ENCODE measurements around the gene SWI5. TPM values are rescaled to one million over a fixed set of nuclear protein-coding genes. Genes with fewer than 3 reads are reported as not detected.

Gene SWI5
- total RNA-seq, 1 experiment from 2014 or later = 18.0 TPM

DNA sequence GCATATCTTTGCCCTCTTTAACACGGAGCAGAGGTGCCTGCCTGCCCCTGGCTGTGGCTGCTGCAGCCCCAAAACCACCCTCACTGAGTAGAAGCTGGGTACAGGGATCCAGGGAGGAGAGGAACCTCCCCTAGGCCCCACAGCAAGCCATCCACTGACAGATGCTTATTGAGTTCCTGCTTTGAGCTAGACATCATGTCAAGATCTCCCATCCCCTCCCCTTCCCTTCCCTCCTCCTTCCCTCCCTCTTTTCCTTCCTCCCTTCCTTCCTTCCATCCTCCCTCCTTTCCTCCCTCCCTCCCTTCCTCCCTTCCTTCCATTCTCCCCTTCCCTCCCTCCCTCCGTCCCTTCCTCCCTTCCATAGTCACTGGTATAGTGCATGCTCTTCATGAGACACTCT, 29.6 kb upstream of the SWI5 start:
- BruUV-seq (replicated peaks) = no TSS peak
- H3K4me3 Mint-ChIP-seq (ENCODE audit: unreplicated experiment) = no peak overlapping the region
- H3K9me3 Mint-ChIP-seq (ENCODE audit: unreplicated experiment) = no peaks in the 10 kb centered on the region
- ChIA-PET POLR2A (no interaction called here), CTCF (interaction anchor here (1.4 kb wide), 1 partner anchor 9 kb away, joined by 3 read pairs; no protein-coding TSS in a partner anchor)
- intact Hi-C loops (cut with micrococcal nuclease; ENCODE audit: unreplicated experiment) = no loop called here
- TF ChIP-seq, protein P1, sequence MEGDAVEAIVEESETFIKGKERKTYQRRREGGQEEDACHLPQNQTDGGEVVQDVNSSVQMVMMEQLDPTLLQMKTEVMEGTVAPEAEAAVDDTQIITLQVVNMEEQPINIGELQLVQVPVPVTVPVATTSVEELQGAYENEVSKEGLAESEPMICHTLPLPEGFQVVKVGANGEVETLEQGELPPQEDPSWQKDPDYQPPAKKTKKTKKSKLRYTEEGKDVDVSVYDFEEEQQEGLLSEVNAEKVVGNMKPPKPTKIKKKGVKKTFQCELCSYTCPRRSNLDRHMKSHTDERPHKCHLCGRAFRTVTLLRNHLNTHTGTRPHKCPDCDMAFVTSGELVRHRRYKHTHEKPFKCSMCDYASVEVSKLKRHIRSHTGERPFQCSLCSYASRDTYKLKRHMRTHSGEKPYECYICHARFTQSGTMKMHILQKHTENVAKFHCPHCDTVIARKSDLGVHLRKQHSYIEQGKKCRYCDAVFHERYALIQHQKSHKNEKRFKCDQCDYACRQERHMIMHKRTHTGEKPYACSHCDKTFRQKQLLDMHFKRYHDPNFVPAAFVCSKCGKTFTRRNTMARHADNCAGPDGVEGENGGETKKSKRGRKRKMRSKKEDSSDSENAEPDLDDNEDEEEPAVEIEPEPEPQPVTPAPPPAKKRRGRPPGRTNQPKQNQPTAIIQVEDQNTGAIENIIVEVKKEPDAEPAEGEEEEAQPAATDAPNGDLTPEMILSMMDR (IDR thresholded peaks at IDR 0.05; ENCODE audit: insufficient read depth in 1 of 2, low read depth in 1 of 2, low read length in 1 of 2, severe bottlenecking in 1 of 2, unreplicated experiment in 1 of 2) = no peak
- H3K9me3 ChIP-seq = no peaks in the 10 kb centered on the region
- no peak for DNase-seq
- no peaks in the 10 kb centered on the region for H3K36me3 ChIP-seq (ENCODE audit: control insufficient read depth, insufficient read depth, low read length)
- H3K4me1 Mint-ChIP-seq (ENCODE audit: low read depth, unreplicated experiment) = peaks cover 5% of the 10 kb centered on the region
- H3K36me3 Mint-ChIP-seq (ENCODE audit: insufficient read depth, unreplicated experiment) = peaks cover 5% of the 10 kb centered on the region
- no peaks in the 10 kb centered on the region for H3K27me3 ChIP-seq (replicated peaks; ENCODE audit: control insufficient read depth, insufficient read depth, low read length)
- H3K27ac Mint-ChIP-seq (ENCODE audit: unreplicated experiment) = no peak overlapping the region
- H3K4me1 ChIP-seq = peaks cover 3% of the 10 kb centered on the region; the same call in 1 of the 2 replicates
- H3K4me3 ChIP-seq (ENCODE audit: low read depth, low read length) = no peak overlapping the region
- no peaks in the 10 kb centered on the region for H3K27me3 Mint-ChIP-seq (ENCODE audit: insufficient read depth, unreplicated experiment)

DNA sequence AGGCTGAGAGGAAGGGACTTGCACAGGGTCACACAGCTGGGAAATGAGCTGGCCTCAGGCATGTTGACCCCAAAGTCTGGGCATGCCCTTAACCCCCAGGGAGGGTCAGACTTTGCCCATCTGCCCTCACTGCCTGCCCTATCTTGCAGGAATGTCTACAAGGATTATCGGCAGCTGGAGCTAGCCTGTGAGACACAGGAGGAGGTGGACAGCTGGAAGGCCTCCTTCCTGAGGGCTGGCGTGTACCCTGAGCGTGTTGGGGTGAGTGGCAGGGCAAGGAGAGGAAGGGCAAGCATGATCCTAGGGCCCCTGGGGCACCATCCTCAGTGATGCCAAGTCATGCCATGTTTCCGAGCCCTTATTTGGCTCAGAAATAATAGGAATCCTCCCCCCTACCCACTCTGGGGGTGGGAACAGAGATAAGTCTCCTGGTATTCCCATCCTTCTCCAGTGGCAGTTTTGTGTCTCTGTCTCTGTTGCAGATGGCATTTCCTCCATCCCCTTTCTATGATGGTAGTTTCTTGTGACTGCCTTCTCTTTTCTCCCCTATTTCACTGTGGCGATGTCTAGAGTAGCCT, 28.8 kb upstream of the SWI5 start:
- Histone ChIP-seq H3K36me3 (ENCODE audit: control insufficient read depth, insufficient read depth, low read length) (no peaks in the 10 kb centered on the region), H3K4me1 (peaks cover 7% of the 10 kb centered on the region; the same call in 1 of the 2 replicates), H3K27me3 (replicated peaks; ENCODE audit: control insufficient read depth, insufficient read depth, low read length) (no peaks in the 10 kb centered on the region), H3K9me3 (no peaks in the 10 kb centered on the region), H3K4me3 (ENCODE audit: low read depth, low read length) (no peak overlapping the region)
- no TSS peak for BruUV-seq (replicated peaks)
- no peak for DNase-seq
- ChIA-PET CTCF (no interaction called here), POLR2A (no interaction called here)
- H3K27ac Mint-ChIP-seq (ENCODE audit: unreplicated experiment) = no peak overlapping the region
- no peaks in the 10 kb centered on the region for H3K27me3 Mint-ChIP-seq (ENCODE audit: insufficient read depth, unreplicated experiment)
- peaks cover 11% of the 10 kb centered on the region for H3K4me1 Mint-ChIP-seq (ENCODE audit: low read depth, unreplicated experiment)
- peaks cover 9% of the 10 kb centered on the region for H3K36me3 Mint-ChIP-seq (ENCODE audit: insufficient read depth, unreplicated experiment)
- TF ChIP-seq, protein P1 (IDR thresholded peaks at IDR 0.05; ENCODE audit: insufficient read depth in 1 of 2, low read depth in 1 of 2, low read length in 1 of 2, severe bottlenecking in 1 of 2, unreplicated experiment in 1 of 2) = no peak
- intact Hi-C loops (cut with micrococcal nuclease; ENCODE audit: unreplicated experiment) = no loop called here
- no peaks in the 10 kb centered on the region for H3K9me3 Mint-ChIP-seq (ENCODE audit: unreplicated experiment)
- H3K4me3 Mint-ChIP-seq (ENCODE audit: unreplicated experiment) = no peak overlapping the region

DNA sequence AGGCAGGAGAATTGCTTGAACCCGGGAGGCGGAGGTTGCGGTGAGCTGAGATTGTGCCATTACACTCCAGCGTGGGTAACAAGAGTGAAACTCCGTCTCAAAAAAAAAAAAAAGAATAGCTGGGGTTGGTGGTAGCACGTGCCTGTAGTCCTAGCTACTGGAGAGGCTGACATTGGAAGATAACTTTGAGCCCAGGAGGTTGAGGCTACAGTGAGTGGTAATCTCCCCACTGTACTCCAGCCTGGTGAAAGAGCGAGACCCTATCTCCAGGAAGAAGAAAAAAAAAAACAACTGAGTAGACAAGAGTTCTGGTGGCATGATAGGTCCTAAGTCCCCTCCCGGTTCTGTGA, 26.5 kb upstream of the SWI5 start:
- H3K9me3 ChIP-seq = no peaks in the 10 kb centered on the region

More for the DNA sequence above, 26.5 kb upstream of the SWI5 start:
- ChIA-PET CTCF (interaction anchor here (0.6 to 2.0 kb wide), 4 partner anchors 9 to 46 kb away, joined by 4 to 9 read pairs (median 6); partner anchors contain the start of gene DNM1), POLR2A (interaction anchor here (1.5 kb wide), 1 partner anchor 26 kb away, joined by 15 read pairs; the partner anchor contains the start of genes GOLGA2 and SWI5)
- TF ChIP-seq, protein P1 (IDR thresholded peaks at IDR 0.05; ENCODE audit: insufficient read depth in 1 of 2, low read depth in 1 of 2, low read length in 1 of 2, severe bottlenecking in 1 of 2, unreplicated experiment in 1 of 2) = no peak
- H3K4me1 ChIP-seq = peaks cover 7% of the 10 kb centered on the region; the same call in 1 of the 2 replicates
- no peaks in the 10 kb centered on the region for H3K36me3 ChIP-seq (ENCODE audit: control insufficient read depth, insufficient read depth, low read length)
- Mint-ChIP-seq H3K27ac (ENCODE audit: unreplicated experiment) (no peak overlapping the region), H3K9me3 (ENCODE audit: unreplicated experiment) (no peaks in the 10 kb centered on the region), H3K27me3 (ENCODE audit: insufficient read depth, unreplicated experiment) (no peaks in the 10 kb centered on the region), H3K36me3 (ENCODE audit: insufficient read depth, unreplicated experiment) (peaks cover 14% of the 10 kb centered on the region), H3K4me3 (ENCODE audit: unreplicated experiment) (peak overlapping the region; percentile 75), H3K4me1 (ENCODE audit: low read depth, unreplicated experiment) (peaks cover 13% of the 10 kb centered on the region)
- BruUV-seq (replicated peaks) = no TSS peak
- H3K4me3 ChIP-seq (ENCODE audit: low read depth, low read length) = peak overlapping the region; percentile 32
- intact Hi-C loops (cut with micrococcal nuclease; ENCODE audit: unreplicated experiment) = no loop called here
- no peak for DNase-seq
- no peaks in the 10 kb centered on the region for H3K27me3 ChIP-seq (replicated peaks; ENCODE audit: control insufficient read depth, insufficient read depth, low read length)
